GM12878 (cell line): ENCODE measurements around the gene NCF4.

ENCODE experiments used
- FOXM1 ChIP-seq: IDR thresholded peaks from 2 replicates; pipeline ENCODE4 v1.6.1; 2012; ENCODE audit warnings: low read depth, mild to moderate bottlenecking, inconsistent platforms, low read length, moderate library complexity
- HDAC6 ChIP-seq: fragments of 200-600 bp; sonication (generic); IDR thresholded peaks from one replicate; pipeline ENCODE4 v1.8.0; 2017; ENCODE audit warnings: antibody characterized with exemption; ENCODE audit not compliant: unreplicated experiment
- MXI1 ChIP-seq: fragments of 150-350 bp; IDR thresholded peaks from 2 replicates; pipeline ENCODE4 v1.6.1; 2011; ENCODE audit warnings: low read depth, mild to moderate bottlenecking, inconsistent platforms, low read length, improper control_type of control experiment
- MYC ChIP-seq: IDR thresholded peaks from 2 replicates; pipeline ENCODE4 v1.6.1; 2011; ENCODE audit warnings: mild to moderate bottlenecking, low read length, moderate library complexity, inconsistent platforms; ENCODE audit not compliant: insufficient read depth, insufficient replicate concordance, insufficient read length, severe bottlenecking
- NBN ChIP-seq: fragments of 450-650 bp; IDR thresholded peaks from 2 replicates; pipeline ENCODE4 v1.6.1; 2016
- ZBTB33 ChIP-seq: fragments of 450-650 bp; IDR thresholded peaks from 2 replicates; pipeline ENCODE4 v1.6.1; 2017; ENCODE audit warnings: mild to moderate bottlenecking
- ZZZ3 ChIP-seq: IDR thresholded peaks from 2 replicates; pipeline ENCODE4 v1.6.1; 2011; ENCODE audit warnings: low read depth; ENCODE audit not compliant: control insufficient read depth, insufficient read length
- TF ChIP-seq, protein P1 (sequence below): IDR thresholded peaks from 2 replicates; pipeline ENCODE4 v1.6.1; 2012; ENCODE audit warnings: low read depth, low read length, improper control_type of control experiment
- TF ChIP-seq, protein P2 (sequence below), 3 experiments: IDR thresholded peaks in 2 of 3; conservative IDR thresholded peaks in 1 of 3; 2 replicates each; pipeline ENCODE4 v1.5.1; 2011; ENCODE audit warnings: low read depth in 3 of 3, low read length in 3 of 3, mild to moderate bottlenecking in 3 of 3, control low read depth in 2 of 3, moderate library complexity in 2 of 3, inconsistent platforms in 1 of 3, mixed read lengths in 1 of 3; ENCODE audit not compliant: control insufficient read depth in 2 of 3, insufficient read depth in 1 of 3; ENCODE audit errors: extremely low read depth in 1 of 3

- TF ChIP-seq ZBTB33 (no peak), MYC (no peak), MXI1 (no peak), HDAC6 (no peak), FOXM1 (no peak), NBN (no peak), ZZZ3 (no peak)
- TF ChIP-seq, protein P1, sequence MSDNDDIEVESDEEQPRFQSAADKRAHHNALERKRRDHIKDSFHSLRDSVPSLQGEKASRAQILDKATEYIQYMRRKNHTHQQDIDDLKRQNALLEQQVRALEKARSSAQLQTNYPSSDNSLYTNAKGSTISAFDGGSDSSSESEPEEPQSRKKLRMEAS, result no peak
- TF ChIP-seq, protein P2, sequence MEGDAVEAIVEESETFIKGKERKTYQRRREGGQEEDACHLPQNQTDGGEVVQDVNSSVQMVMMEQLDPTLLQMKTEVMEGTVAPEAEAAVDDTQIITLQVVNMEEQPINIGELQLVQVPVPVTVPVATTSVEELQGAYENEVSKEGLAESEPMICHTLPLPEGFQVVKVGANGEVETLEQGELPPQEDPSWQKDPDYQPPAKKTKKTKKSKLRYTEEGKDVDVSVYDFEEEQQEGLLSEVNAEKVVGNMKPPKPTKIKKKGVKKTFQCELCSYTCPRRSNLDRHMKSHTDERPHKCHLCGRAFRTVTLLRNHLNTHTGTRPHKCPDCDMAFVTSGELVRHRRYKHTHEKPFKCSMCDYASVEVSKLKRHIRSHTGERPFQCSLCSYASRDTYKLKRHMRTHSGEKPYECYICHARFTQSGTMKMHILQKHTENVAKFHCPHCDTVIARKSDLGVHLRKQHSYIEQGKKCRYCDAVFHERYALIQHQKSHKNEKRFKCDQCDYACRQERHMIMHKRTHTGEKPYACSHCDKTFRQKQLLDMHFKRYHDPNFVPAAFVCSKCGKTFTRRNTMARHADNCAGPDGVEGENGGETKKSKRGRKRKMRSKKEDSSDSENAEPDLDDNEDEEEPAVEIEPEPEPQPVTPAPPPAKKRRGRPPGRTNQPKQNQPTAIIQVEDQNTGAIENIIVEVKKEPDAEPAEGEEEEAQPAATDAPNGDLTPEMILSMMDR (IDR thresholded peaks at IDR 0.05 in 2 of 3, conservative IDR thresholded peaks at IDR 0.05 in 1 of 3; ENCODE audit: control insufficient read depth in 2 of 3, extremely low read depth in 1 of 3, insufficient read depth in 1 of 3, low read depth in 3 of 3, low read length in 3 of 3), result no peak
These were observed 10.8 kb upstream of the NCF4 start for GRCh38 chr22:36850056-36850455.
